ENCODE results near the gene PITPNM2.

Gene PITPNM2

DNA sequence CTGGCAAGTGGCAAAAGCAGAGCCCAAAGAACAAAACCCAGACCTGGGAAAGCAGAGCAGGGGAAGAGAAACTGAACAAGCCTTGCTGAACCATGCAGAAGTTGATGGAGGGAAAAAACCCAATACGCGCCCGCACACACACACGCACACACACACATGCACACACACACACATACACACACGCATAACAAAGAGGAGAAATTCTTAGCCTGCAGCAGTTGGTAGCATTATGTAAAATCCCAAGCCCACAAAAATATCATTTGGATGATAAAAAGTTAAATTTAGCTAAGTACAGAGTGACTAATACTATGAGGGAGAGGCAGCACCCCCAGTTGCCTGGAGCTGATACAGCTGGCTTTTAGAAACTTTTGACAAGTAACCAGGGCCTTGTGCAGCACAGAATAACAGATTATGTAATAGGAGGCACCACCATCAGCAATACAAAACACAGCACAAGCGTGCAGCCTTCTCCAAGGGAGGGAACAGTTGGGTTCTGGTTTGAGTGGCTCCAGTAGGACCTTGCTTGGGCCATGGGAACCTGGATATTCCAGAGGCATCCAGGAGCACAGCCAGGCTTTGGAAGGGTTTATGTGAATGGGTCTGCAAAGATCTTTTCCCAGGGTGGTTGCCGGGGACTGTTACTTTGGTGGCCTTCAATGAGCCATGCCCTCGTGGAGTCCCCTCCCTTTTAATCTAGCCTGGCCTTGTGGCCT, 35.3 kb downstream of the PITPNM2 start:
- peak; percentile 90 for DNase-seq (ENCODE audit: low read depth)
- H3K4me3 ChIP-seq (ENCODE audit: control insufficient read depth, low read depth, low read length) = no peak overlapping the region
- TF ChIP-seq, protein P1, sequence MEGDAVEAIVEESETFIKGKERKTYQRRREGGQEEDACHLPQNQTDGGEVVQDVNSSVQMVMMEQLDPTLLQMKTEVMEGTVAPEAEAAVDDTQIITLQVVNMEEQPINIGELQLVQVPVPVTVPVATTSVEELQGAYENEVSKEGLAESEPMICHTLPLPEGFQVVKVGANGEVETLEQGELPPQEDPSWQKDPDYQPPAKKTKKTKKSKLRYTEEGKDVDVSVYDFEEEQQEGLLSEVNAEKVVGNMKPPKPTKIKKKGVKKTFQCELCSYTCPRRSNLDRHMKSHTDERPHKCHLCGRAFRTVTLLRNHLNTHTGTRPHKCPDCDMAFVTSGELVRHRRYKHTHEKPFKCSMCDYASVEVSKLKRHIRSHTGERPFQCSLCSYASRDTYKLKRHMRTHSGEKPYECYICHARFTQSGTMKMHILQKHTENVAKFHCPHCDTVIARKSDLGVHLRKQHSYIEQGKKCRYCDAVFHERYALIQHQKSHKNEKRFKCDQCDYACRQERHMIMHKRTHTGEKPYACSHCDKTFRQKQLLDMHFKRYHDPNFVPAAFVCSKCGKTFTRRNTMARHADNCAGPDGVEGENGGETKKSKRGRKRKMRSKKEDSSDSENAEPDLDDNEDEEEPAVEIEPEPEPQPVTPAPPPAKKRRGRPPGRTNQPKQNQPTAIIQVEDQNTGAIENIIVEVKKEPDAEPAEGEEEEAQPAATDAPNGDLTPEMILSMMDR (conservative IDR thresholded peaks at IDR 0.05; ENCODE audit: control insufficient read depth, insufficient read depth, low read depth, low read length) = no peak

DNA sequence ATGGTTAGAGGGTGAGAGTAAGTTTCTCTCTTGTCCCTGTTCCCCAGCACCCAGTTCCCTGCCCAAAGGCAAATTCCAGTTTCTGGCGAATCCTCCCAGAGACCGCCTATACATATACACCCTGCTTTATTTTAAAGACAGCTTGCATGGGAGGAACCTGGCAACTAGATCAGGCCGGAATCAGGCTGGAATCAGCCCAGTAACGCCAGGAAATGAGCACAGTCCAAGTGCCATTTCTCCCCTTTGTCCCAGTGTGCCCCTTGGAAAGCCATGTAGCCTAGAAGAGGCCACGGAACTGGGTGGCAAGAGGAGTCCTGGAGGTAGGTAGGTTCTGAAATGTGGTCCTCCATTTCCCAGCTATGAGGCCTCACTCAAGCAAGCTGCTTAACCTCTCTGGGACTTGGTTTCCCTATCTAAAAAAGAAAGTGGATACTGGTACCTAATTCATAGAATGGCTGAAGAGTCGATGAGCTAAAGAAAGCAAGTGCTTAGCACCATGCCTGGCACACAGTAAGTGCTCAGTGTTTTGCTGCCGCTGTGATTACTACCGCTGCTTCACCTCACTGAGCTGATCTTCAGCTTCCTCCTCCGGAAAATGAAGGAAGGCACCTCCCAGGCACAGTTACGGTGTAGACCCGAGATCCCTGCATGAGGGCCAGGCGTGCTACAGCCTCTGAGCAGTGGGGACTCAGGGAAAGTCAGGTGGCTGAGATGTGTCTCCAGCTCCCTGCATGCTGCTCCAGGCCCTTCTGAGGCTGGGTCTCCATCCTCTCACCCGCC, 36.4 kb downstream of the PITPNM2 start:
- TF ChIP-seq, protein P1 (conservative IDR thresholded peaks at IDR 0.05; ENCODE audit: control insufficient read depth, insufficient read depth, low read depth, low read length) = no peak
- DNase-seq (ENCODE audit: low read depth) = no peak
- H3K4me3 ChIP-seq (ENCODE audit: control insufficient read depth, low read depth, low read length) = no peak overlapping the region

DNA sequence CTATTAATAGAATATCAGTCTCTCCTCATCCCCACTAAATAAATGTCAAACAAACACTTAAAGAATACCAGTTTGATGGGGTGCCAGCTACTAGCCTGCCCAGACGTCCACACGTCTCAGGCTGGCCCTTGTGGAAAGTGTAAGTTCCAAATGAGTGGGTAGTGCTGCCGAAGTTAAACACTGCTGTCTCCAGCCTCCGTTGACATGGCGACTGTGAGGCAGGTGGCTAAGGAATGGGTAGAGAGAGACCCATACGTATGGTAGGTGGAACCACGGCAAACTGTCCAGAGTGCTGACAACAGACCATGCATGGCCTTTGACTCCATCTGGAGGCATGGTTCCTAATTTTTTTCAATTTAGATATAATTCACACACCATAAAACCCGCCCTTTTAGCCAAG, 37.9 kb downstream of the PITPNM2 start:
- no peak for DNase-seq (ENCODE audit: low read depth)
- TF ChIP-seq, protein P1 (conservative IDR thresholded peaks at IDR 0.05; ENCODE audit: control insufficient read depth, insufficient read depth, low read depth, low read length) = no peak
- no peak overlapping the region for H3K4me3 ChIP-seq (ENCODE audit: control insufficient read depth, low read depth, low read length)

DNA sequence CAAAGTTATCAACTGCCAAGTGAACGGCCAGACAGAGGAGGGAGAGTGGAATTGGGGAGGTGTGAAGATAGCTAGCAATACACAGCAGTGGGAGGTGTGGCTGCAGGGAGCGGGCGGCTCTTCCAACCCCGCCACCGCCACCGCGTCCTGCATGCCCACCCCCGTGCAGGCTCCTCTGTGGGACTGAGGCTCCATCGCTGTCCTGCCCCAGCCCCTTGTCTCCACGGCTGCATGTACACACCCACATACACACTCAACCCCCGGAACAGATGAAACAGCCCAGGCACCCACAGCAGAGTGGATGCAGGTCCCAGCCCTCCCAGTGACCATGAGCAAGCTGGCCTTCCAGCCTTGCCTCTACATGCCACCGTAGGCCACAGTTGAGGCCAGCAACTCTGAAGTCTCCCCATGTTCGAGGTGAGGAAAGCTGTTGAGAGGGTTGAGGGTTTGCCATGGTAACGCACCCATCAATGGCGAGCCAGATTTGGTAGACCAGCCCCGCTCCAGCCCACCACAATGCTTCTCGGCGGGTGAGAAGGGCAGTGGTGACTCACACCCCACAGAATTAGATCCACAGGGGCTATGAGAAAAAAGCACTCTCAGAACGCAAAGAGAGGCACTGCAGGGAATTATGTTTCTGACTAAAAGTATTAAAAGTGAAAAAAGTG, 39.3 kb downstream of the PITPNM2 start:
- DNase-seq (ENCODE audit: low read depth) = peak; percentile 20
- no peak overlapping the region for H3K4me3 ChIP-seq (ENCODE audit: control insufficient read depth, low read depth, low read length)
- TF ChIP-seq, protein P1 (conservative IDR thresholded peaks at IDR 0.05; ENCODE audit: control insufficient read depth, insufficient read depth, low read depth, low read length) = no peak

DNA sequence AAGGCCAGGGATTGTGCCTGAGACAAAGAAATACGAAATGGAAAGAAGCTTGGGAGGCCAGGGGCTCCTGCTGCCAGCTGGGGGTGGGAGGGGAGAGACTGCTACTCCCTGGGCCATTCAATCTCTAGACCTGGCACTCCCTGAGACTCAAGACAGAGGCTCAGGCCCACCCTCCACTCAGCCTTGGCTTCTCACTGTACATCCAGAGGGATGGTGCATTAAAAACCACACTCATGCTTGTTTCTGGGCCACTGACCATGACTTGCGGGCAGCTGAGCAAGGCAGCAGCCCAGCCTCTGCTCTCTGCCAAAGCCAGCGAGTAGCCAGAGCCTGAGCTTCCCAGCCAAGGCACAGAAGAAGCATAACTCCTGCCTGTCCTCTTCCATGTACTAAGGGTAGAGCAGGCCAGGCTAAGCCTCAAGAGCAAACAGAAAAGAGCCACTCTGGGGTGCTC, 41.5 kb downstream of the PITPNM2 start:
- H3K4me3 ChIP-seq (ENCODE audit: control insufficient read depth, low read depth, low read length) = no peak overlapping the region
- TF ChIP-seq, protein P1 (conservative IDR thresholded peaks at IDR 0.05; ENCODE audit: control insufficient read depth, insufficient read depth, low read depth, low read length) = no peak
- no peak for DNase-seq (ENCODE audit: low read depth)

DNA sequence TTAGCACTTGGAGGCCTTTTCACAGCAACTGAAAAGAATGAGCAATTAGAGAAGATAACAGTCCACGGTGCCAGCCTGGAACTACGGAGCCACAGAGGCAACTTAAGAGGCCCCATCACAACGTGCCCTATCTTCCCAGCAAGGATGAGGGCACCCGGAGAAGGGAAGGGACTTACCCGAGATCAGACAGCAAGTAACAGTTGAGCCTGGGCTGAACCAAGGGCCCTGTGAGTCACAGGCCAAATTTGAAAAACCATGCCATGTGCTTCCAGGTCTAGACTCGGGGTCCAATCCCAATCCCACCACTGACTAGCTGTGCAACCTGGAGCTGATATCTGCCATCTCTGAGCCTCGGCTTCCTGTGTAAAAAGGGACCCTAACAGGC, 42.2 kb downstream of the PITPNM2 start:
- DNase-seq (ENCODE audit: low read depth) = no peak
- H3K4me3 ChIP-seq (ENCODE audit: control insufficient read depth, low read depth, low read length) = no peak overlapping the region
- TF ChIP-seq, protein P1 (conservative IDR thresholded peaks at IDR 0.05; ENCODE audit: control insufficient read depth, insufficient read depth, low read depth, low read length) = no peak
